C4-2B (cell line): ENCODE results near the gene NUSAP1.
A peak's percentile ranks its signal among the peaks of the same experiment; 100 is the strongest.
"Not testable (repeated sequence)": the region's sequence is repeated elsewhere in the genome, so short reads cannot be mapped to it uniquely, and the experiment has no call there.

Source experiments
- H3K27ac ChIP-seq: fragments of 450-650 bp; 2 replicates; pipeline ENCODE4 v1.5.1; 2017
- ZFX ChIP-seq: fragments of 450-650 bp; IDR thresholded peaks from 2 replicates; pipeline ENCODE4 v1.6.1; 2017
- TF ChIP-seq, protein P1 (sequence below): fragments of 450-650 bp; conservative IDR thresholded peaks from 2 replicates; pipeline ENCODE4 v1.5.1; 2017; ENCODE audit warnings: mild to moderate bottlenecking

NUSAP1 gene

DNA sequence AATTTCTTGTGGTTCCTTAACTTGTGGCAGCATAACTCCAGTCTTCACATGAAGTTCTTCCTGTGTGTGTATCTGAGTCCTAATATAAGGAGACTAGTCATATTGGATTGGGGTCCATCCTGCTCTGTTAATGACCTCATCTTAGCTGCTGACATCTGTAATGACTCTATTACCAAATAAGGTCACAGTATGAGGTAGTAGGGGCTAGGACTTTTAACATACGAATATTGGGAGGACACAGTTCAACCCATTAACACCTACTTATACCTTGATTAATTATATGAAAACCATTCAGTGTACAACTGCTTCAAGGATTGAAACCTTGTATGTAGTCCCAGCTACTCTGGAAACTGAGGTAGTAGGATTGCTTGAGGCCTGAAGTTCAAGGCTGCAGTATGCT lies 44.2 kb upstream of the NUSAP1 start:
- TF ChIP-seq ZFX: no peak
- TF ChIP-seq, protein P1, sequence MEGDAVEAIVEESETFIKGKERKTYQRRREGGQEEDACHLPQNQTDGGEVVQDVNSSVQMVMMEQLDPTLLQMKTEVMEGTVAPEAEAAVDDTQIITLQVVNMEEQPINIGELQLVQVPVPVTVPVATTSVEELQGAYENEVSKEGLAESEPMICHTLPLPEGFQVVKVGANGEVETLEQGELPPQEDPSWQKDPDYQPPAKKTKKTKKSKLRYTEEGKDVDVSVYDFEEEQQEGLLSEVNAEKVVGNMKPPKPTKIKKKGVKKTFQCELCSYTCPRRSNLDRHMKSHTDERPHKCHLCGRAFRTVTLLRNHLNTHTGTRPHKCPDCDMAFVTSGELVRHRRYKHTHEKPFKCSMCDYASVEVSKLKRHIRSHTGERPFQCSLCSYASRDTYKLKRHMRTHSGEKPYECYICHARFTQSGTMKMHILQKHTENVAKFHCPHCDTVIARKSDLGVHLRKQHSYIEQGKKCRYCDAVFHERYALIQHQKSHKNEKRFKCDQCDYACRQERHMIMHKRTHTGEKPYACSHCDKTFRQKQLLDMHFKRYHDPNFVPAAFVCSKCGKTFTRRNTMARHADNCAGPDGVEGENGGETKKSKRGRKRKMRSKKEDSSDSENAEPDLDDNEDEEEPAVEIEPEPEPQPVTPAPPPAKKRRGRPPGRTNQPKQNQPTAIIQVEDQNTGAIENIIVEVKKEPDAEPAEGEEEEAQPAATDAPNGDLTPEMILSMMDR: no peak

DNA sequence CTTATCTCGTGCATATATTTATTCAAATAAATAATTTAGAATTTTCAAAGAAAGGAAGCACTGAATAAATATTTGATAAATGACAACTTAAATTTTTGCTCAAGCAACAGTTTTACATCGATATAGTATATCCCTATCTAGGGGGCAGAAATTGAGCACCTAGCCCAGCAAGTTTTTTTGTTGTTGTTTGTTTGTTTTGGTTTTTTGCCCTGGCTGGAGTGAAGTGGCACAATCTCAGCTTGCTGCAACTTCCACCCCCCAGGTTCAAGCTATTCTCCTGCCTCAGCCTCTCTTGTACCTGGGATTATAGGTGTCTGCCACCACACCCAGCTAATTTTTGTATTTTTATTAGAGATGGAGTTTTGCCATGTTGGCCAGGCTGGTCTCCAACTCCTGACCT lies 42.7 kb upstream of the NUSAP1 start:
- H3K27ac ChIP-seq: peak overlapping the region; percentile 15; the same call in 1 of the 2 replicates
- no peak for TF ChIP-seq ZFX
- TF ChIP-seq, protein P1: no peak

More for the DNA sequence above, 44.2 kb upstream of the NUSAP1 start:
- H3K27ac ChIP-seq: no peak overlapping the region

DNA sequence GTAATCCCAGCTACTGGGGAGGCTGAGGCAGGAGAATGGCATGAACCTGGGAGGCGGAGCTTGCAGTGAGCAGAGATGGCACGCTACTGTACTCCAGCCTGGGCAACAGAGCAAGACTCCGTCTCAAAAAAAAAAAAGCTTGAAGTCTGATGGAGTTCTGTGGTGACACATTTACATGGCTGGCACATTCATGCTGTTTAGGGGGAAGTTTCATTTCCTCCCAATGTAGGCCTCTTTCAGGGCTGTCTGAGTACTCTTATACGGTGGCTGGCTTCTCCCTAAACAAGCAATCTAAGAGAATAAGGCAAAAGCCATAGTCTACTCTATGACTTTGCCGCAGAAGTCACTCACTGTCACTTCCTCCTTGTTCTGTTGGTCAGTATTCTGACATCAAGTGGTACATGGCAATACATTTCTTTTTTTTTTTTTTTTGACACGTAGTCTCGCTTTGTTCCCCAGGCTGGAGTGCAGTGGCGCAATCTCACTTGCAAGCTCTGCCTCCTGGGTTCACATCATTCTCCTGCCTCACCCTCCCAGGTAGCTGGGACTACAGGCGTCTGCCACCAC lies 41.5 kb upstream of the NUSAP1 start:
- H3K27ac ChIP-seq: no peak overlapping the region
- TF ChIP-seq ZFX: no peak
- TF ChIP-seq, protein P1: no peak

DNA sequence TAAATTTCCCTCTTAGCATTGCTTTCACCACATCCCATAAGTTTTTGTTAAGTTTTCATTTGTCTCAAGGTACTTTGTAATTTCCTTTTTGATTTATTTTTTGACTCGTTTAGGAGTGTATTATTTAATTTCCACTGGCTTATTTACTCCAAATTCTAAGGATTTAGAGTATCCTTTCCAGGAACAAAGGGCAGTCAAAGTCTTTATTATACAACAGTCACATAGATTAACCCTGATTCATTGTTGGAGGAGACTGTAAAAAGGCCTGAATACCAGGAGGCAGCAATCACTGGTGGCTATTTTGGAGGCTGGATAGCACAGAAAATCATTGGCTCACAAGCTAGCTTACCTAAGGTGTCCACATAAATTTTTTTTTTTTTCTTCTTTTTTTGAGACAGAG lies 40.2 kb upstream of the NUSAP1 start:
- TF ChIP-seq, protein P1: no peak
- no peak for TF ChIP-seq ZFX
- H3K27ac ChIP-seq: no peak overlapping the region

DNA sequence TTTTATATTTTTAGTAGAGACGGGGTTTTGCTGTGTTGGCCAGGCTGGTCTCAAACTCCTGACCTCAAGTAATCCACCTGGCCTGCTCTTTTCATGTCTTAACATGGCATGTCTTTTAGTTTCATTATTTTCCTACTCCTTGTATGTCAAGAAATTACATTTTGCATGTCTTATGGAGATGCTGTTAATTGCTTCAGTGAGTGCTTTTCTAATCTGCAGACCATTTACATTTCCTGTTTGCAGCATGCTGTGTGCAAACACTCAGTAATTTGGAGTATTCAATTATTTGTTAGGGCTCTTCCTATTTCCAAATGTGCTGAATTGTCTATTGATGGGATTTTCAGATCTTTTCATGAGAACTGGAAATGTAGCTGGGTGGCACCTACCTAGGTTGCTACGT lies 31.5 kb upstream of the NUSAP1 start:
- not testable (repeated sequence) for H3K27ac ChIP-seq

DNA sequence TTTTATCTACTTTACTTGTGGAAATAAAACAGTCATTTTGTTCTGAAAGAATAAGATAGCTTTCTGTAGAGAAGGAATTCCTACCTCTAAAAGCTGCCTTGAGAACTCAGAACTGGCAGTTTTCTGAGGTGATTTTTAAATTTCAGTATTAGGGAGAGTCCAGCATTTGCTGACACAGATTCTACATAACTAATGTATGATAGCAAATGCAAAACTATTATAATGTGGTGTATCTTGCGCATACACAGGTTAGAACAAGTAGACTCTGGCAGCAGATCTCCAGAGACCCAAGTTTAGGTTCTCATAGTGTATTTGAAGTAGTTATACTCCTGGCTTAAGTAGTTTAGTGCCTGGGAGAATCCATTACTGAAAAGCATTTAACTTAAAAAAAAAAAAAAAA lies 31.1 kb upstream of the NUSAP1 start:
- TF ChIP-seq, protein P1: no peak
- no peak for TF ChIP-seq ZFX

DNA sequence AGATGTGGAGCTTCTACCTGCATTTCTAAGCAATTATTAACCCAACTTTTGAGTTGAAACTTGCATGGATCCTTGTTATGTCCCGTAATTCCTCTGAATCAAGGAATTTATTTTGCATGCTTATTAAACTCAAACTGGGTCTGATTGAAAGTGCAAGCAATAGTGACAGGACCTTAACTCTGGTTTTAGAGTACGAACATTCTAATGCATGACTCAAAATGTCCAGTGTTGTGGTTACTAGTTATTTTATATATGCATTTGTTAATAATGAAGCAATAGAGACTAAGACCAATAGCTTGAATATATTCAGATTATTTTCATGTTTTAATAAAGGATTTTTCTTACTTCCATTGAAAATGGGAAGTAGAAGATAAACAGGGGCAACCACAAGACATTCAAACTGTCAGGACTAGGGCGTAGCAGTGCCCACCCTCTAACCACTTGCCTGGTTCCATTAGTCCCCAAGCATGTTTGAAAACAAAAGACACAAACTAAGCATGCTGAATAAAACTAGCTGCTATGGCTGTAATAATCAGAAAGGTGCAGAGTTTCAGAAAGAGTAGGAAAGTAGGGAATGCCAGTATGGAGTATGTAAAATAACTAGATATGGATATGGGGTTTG lies 28.4 kb upstream of the NUSAP1 start:
- TF ChIP-seq ZFX: no peak
- TF ChIP-seq, protein P1: no peak
- no peak overlapping the region for H3K27ac ChIP-seq

More for the DNA sequence above, 31.1 kb upstream of the NUSAP1 start:
- H3K27ac ChIP-seq: no peak overlapping the region

DNA sequence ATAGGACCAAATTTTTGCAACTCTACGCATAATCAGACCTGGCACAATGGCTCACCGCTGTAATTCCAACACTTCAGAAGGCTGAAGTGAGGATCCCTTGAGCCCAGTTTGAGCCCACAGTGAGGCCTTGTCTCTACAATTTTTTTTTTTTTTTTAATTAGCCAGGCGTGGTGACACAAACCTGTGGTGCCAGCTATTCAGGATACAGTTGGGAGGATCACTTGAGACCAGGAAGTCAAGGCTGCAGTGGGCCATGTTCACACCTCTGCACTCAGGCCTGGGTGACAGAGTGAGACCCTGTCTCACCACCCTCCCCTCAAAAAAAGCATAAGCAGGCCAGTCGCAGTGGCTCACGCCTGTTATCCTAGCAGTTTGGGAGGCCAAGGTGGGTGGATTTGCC lies 25.0 kb upstream of the NUSAP1 start:
- H3K27ac ChIP-seq: no peak overlapping the region
- TF ChIP-seq, protein P1: no peak
- TF ChIP-seq ZFX: no peak
